SJSA1 (cell line): ENCODE measurements around the gene SLIT3. TPM values are rescaled to one million over a fixed set of nuclear protein-coding genes. Genes with fewer than 3 reads are reported as not detected.

Experiments
- DNase-seq, 2 experiments: peaks; one replicate each; pipeline ENCODE4 v3.0.0-alpha.2; 2015 to 2020; ENCODE audit warnings: low spot score in 2 of 2, low read depth in 1 of 2
- H3K27ac ChIP-seq: fragments of 250-450 bp; sonication (Bioruptor Pico); 2 replicates; pipeline ENCODE4 v1.5.1; 2020; ENCODE audit warnings: mild to moderate bottlenecking, moderate library complexity
- H3K27me3 ChIP-seq: fragments of 250-450 bp; sonication (Bioruptor Pico); replicated peaks from 2 replicates; pipeline ENCODE4 v1.5.1; 2020; ENCODE audit warnings: mild to moderate bottlenecking, moderate library complexity
- H3K36me3 ChIP-seq: fragments of 250-450 bp; sonication (Bioruptor Pico); 2 replicates; pipeline ENCODE4 v1.5.1; 2020; ENCODE audit warnings: mild to moderate bottlenecking
- H3K4me1 ChIP-seq: fragments of 250-450 bp; sonication (Bioruptor Pico); replicated peaks from 2 replicates; pipeline ENCODE4 v1.6.1; 2021; ENCODE audit warnings: mild to moderate bottlenecking
- H3K4me3 ChIP-seq: fragments of 250-450 bp; sonication (Bioruptor Pico); 2 replicates; pipeline ENCODE4 v1.5.1; 2020; ENCODE audit warnings: mild to moderate bottlenecking
- H3K9me3 ChIP-seq: fragments of 250-450 bp; sonication (Bioruptor Pico); replicated peaks from 2 replicates; pipeline ENCODE4 v1.5.1; 2020; ENCODE audit warnings: mild to moderate bottlenecking
- total RNA-seq: library from RNA; depleted of rRNA; stranded (reverse); fragments of >200 nt; shearing (Covaris generic); gene quantifications from 2 replicates; pipeline ENCODE4 v1.2.3, GENCODE V29; 2014

SLIT3 gene
- total RNA-seq, 1 experiment from 2014 or later: 19.0 TPM

- peak overlapping the region; percentile 65 for H3K27ac ChIP-seq
- no peak overlapping the region for H3K4me3 ChIP-seq
Observed at GRCh38 chr5:169183576-169183975, 117.4 kb downstream of the SLIT3 start.

DNA sequence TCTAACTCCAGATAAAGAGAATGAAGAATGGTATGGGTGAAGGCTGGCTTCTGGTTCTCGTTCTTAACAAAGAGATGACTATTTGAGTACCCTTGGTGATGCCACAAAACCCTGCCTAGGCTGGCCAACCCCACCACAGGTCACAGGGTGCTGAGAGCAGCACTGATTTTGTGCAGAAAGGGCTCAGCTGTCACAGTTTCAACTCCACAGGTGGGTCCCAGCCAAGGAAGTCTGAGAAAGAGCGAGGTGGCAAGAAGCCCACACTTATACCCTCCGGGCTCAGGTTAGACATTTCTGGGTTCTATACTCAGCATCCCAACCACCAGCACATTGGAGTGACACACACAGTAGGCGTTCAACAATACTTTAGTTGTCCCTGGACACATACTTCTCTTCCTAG is 118.1 kb downstream of the SLIT3 start:
- H3K27me3 ChIP-seq: no peaks in the 10 kb centered on the region
- no peaks in the 10 kb centered on the region for H3K9me3 ChIP-seq
- DNase-seq: no peak
- H3K4me3 ChIP-seq: no peak overlapping the region
- no peaks in the 10 kb centered on the region for H3K36me3 ChIP-seq
- peaks cover 49% of the 10 kb centered on the region for H3K4me1 ChIP-seq
- H3K27ac ChIP-seq: peak overlapping the region; percentile 65

More at GRCh38 chr5:169183576-169183975, 117.4 kb downstream of the SLIT3 start:
- H3K36me3 ChIP-seq: no peaks in the 10 kb centered on the region
- peaks cover 49% of the 10 kb centered on the region for H3K4me1 ChIP-seq
- no peaks in the 10 kb centered on the region for H3K27me3 ChIP-seq
- DNase-seq: peak in 1 of 2 experiments; percentile 77
- H3K9me3 ChIP-seq: no peaks in the 10 kb centered on the region

- H3K36me3 ChIP-seq: no peaks in the 10 kb centered on the region
- H3K27ac ChIP-seq: no peak overlapping the region
- no peak overlapping the region for H3K4me3 ChIP-seq
- no peaks in the 10 kb centered on the region for H3K9me3 ChIP-seq
- no peaks in the 10 kb centered on the region for H3K27me3 ChIP-seq
- peaks cover 49% of the 10 kb centered on the region for H3K4me1 ChIP-seq
- DNase-seq: peak in 1 of 2 experiments; percentile 52
Observed at GRCh38 chr5:169181814-169182213, 119.1 kb downstream of the SLIT3 start.

DNA sequence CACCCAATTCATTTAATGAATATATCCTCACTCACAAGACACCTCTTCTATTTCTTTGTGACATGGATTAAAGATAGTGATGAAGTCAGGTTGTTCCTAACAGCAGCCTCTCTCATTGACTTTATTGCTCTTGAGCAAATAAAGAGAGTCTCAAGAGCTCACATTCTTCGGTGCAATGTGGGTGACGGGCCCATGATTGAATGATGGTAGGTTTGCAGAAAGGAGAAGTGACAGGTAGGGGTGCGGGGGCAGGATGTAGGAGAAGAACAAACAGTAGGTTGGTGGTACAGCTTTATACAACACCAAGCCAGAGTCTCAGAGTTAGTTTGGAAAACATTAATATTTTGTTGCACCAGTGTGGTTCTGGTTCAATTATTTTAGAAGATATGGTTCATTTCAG is 122.2 kb downstream of the SLIT3 start:
- Histone ChIP-seq H3K27ac (no peak overlapping the region), H3K9me3 (no peaks in the 10 kb centered on the region), H3K27me3 (no peaks in the 10 kb centered on the region), H3K4me3 (no peak overlapping the region), H3K4me1 (peaks cover 26% of the 10 kb centered on the region), H3K36me3 (peaks cover 2% of the 10 kb centered on the region; the same call in 1 of the 2 replicates)
- no peak for DNase-seq

DNA sequence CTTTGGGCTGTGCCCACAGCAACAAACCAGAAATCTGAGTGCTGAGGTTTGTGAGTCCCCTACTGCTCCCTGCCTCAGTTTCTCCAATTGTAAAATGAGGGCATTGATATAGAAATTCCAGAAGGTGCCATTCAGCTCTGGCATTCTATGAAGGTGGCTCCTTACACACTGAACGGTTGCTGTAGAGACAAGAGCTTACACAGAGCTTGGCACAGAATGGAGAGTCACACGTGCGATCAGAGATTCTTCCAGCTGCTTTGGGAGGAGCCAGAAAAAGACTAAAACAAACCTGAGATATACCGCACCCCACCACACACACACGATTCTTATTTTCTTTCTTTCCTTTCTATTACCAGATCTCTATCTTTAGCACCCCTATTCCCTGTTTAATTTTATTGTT is 122.7 kb downstream of the SLIT3 start:
- H3K36me3 ChIP-seq: peaks cover 2% of the 10 kb centered on the region; the same call in 1 of the 2 replicates

DNA sequence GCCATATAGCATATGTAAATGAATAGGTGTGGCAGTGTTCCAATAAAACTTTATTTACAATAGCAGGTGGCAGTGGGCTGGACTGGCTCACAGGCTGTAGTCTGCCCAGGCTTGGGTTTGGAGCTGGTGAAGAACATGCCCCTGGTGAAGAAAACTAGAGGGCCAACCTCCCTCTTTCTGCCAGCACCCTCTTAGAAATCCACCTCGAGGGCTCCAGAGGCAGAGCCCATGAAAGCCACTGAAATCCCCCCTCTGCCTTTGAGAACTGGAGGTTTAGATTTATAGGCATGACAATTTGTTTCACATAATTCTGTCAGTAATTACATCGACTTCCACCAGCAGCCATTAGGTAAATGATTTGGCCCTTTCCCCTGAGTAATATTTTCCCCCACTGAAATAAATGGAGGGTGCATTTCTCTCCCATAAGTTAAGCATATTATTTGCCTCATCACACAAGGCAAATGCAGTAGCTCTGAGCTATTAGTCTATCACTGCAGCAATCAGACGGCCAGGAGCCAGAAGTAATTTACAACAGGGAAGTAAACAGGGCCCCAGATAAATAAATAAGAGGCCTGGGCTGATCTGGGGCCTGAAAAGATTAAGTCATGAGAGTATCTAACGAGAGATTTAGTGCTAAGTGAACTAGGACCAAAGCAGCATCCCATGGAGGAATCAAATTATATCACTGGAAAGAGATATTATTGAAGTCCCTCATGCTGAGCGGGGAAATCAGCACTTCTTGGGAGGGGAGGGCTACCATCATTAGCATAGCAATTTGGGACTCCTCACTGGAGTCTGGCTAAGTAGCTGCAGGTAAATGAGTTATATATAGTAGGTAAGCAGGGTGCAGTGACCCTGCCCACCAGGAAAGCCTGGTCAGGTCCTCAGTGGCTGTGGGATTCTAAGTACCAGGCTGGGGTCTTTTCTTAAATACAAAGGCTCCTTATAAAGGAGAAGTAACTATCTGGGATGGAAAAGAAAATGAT is 123.9 kb downstream of the SLIT3 start:
- Histone ChIP-seq H3K9me3 (no peaks in the 10 kb centered on the region), H3K27ac (no peak overlapping the region), H3K4me3 (no peak overlapping the region), H3K36me3 (peaks cover 2% of the 10 kb centered on the region; the same call in 1 of the 2 replicates), H3K27me3 (no peaks in the 10 kb centered on the region), H3K4me1 (peaks cover 19% of the 10 kb centered on the region)
- no peak for DNase-seq

More for the DNA sequence above, 122.7 kb downstream of the SLIT3 start:
- no peak overlapping the region for H3K27ac ChIP-seq
- no peak for DNase-seq
- no peaks in the 10 kb centered on the region for H3K27me3 ChIP-seq
- H3K9me3 ChIP-seq: no peaks in the 10 kb centered on the region
- peaks cover 26% of the 10 kb centered on the region for H3K4me1 ChIP-seq
- no peak overlapping the region for H3K4me3 ChIP-seq

DNA sequence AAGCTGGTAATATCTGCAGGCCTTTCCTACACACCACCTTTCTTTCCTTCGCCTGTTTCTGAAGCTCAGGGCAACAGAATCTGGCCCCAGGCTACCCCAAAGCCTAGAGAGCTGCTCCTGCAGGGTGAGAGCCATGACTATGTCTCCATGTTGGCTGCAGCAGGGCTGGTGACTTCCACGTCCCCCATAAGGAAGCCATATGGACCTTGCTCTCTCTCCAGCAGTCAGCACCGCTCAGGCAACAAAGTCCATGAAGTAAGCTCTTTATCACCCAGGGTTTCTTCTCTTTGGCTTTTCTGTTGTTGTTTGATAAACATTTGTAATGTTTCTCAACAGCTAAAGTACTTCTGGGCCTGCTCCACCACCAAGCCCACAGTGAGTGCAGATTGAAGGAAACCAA is 125.2 kb downstream of the SLIT3 start:
- Histone ChIP-seq H3K4me3 (no peak overlapping the region), H3K9me3 (no peaks in the 10 kb centered on the region), H3K4me1 (peaks cover 15% of the 10 kb centered on the region), H3K36me3 (peaks cover 2% of the 10 kb centered on the region; the same call in 1 of the 2 replicates), H3K27me3 (no peaks in the 10 kb centered on the region), H3K27ac (no peak overlapping the region)
- DNase-seq: no peak

DNA sequence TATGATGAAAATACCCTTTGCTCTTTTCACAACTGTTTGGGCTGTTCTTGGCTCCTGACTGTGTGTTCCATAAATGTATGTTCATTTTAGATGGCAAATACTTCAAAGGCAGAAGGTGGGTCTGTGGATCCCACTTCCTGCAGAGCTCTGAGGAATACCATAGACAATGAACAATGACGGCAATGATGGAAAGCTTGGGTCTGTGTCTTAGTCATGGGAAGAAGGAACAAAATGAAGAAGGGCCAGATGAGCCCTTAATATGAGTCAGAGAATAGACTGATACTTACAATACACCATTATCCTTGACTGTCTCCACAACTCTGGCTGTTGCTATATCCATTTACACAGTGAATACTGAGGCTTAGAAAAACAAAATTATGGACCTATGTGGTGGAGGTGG is 126.0 kb downstream of the SLIT3 start:
- Histone ChIP-seq H3K27me3 (no peaks in the 10 kb centered on the region), H3K4me3 (no peak overlapping the region), H3K9me3 (no peaks in the 10 kb centered on the region), H3K27ac (no peak overlapping the region), H3K36me3 (peaks cover 2% of the 10 kb centered on the region; the same call in 1 of the 2 replicates), H3K4me1 (peaks cover 16% of the 10 kb centered on the region)
- no peak for DNase-seq

DNA sequence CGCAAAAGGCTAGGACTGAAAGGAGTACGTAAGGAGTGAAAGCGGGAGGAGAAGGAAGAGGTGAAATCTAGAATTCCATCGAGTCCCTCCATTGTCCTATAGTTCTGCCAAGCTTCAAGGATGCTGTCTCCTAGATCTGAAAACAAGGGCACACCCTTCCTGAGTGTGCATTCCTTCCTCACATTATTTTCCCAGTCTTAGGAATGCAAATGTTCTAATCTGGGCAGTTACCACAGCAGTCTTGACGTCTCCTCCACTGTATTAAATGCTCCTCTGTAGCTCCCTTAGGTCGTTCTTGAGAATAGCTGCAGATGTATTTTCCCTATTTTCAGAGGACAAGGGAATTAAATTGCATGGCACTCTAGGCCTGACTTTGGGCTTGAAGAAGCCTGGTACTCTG is 127.6 kb downstream of the SLIT3 start:
- H3K4me3 ChIP-seq: no peak overlapping the region
- H3K27ac ChIP-seq: peak overlapping the region; percentile 29
- peak in 1 of 2 experiments; percentile 57 for DNase-seq
- peaks cover 20% of the 10 kb centered on the region for H3K4me1 ChIP-seq
- peaks cover 2% of the 10 kb centered on the region; the same call in 1 of the 2 replicates for H3K36me3 ChIP-seq
- no peaks in the 10 kb centered on the region for H3K9me3 ChIP-seq
- H3K27me3 ChIP-seq: no peaks in the 10 kb centered on the region

DNA sequence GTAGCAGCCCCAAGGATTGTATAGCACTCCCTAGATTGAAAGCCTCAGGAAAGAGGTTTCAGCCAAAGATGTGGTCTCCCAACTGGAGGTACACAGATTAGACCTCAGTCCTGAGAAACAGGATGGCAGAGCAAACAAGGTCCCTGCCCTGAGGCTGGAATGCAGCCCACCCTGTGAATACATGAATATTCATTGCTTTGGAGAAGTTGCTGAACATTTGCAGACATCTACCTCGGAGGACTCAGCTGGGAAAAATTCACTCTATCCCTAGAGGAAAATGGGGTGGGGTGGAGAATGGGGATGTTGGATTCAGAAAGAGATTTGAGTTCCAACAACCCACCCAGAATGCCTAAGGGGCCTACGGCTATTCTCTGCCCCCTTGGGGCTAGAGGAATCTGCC is 129.4 kb downstream of the SLIT3 start:
- no peaks in the 10 kb centered on the region for H3K27me3 ChIP-seq
- peaks cover 20% of the 10 kb centered on the region for H3K4me1 ChIP-seq
- no peaks in the 10 kb centered on the region for H3K9me3 ChIP-seq
- no peak overlapping the region for H3K4me3 ChIP-seq
- peaks cover 2% of the 10 kb centered on the region; the same call in 1 of the 2 replicates for H3K36me3 ChIP-seq
- DNase-seq: no peak
- H3K27ac ChIP-seq: no peak overlapping the region

DNA sequence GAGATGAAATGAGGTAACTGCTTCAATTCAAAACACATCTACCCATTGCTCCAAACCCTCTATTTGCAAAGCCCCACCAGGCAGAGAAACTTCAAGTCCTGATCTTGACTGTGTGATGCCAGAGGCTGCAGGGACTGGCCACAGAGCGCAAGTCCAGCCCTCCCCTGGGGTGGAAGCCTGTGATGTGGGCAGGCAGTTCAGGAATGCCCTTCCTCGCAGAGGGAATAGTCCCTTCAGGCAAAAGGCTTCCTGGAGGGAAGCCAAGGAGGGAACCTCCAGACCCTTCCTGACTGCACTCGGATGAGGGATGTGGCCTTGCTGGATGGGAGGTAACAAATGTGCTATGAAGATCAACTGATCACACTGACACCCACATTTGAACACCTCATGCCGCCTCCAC is 131.2 kb downstream of the SLIT3 start:
- H3K27ac ChIP-seq: no peak overlapping the region
- no peaks in the 10 kb centered on the region for H3K9me3 ChIP-seq
- H3K27me3 ChIP-seq: no peaks in the 10 kb centered on the region
- peaks cover under 1% of the 10 kb centered on the region; the same call in 1 of the 2 replicates for H3K36me3 ChIP-seq
- DNase-seq: no peak
- no peak overlapping the region for H3K4me3 ChIP-seq
- H3K4me1 ChIP-seq: peaks cover 30% of the 10 kb centered on the region

- Histone ChIP-seq H3K9me3 (no peaks in the 10 kb centered on the region), H3K4me1 (peaks cover 33% of the 10 kb centered on the region), H3K27me3 (no peaks in the 10 kb centered on the region), H3K36me3 (no peaks in the 10 kb centered on the region), H3K4me3 (no peak overlapping the region), H3K27ac (no peak overlapping the region)
- no peak for DNase-seq
Observed at GRCh38 chr5:169168280-169168679, 132.7 kb downstream of the SLIT3 start.

DNA sequence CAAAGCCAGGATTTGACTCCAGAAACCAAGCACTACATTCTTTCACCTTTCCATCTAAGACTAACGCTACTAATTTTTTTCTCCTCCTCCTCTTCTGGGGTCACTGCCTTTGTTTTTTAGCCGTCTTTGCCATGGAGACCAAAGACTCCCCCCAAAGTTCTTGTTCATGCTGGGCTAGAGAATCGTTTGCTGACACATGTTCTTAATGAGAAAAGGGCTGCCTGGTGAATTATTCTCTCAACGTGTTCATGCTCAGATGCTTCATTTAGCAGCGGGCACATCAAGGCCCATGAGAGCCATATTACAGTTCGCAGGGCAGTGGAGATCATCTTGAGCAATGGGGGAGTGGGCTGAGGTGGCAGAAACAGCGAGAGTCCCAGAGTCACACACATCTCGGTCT is 134.9 kb downstream of the SLIT3 start:
- H3K27me3 ChIP-seq: no peaks in the 10 kb centered on the region
- H3K36me3 ChIP-seq: no peaks in the 10 kb centered on the region
- no peak overlapping the region; the same call in 1 of the 2 replicates for H3K27ac ChIP-seq
- H3K4me1 ChIP-seq: peaks cover 50% of the 10 kb centered on the region
- H3K4me3 ChIP-seq: no peak overlapping the region
- H3K9me3 ChIP-seq: no peaks in the 10 kb centered on the region
- no peak for DNase-seq

DNA sequence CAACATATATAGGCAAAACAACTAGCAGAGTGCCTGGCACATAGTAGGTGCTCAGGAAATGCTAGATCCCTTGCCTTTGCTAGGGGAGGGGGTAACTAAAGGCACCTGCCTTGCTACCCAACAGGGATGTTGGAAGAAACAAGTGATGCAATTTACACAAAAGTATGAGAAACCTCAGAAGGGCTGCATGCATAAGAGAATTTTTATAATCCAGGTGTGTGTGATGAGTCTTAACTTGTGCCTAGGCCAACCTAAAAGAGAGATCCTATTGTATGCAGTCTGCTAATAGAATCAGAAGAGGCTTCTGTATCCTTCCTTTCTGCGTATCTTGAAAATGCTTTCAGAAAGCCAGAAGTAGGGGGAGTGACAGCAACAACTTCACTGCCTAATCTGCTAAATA is 135.9 kb downstream of the SLIT3 start:
- Histone ChIP-seq H3K4me1 (peaks cover 60% of the 10 kb centered on the region), H3K4me3 (no peak overlapping the region)
- DNase-seq: no peak

More for the DNA sequence above, 135.9 kb downstream of the SLIT3 start:
- peak overlapping the region; percentile 83 for H3K27ac ChIP-seq
- H3K36me3 ChIP-seq: no peaks in the 10 kb centered on the region
- H3K27me3 ChIP-seq: no peaks in the 10 kb centered on the region
- H3K9me3 ChIP-seq: no peaks in the 10 kb centered on the region
